HCT116 (cell line): ENCODE results near the gene TMEM119.

Experiments used
- EZH2 ChIP-seq: fragments of 200-600 bp; sonication (generic); IDR thresholded peaks from 2 replicates; pipeline ENCODE4 v1.6.1; 2017; ENCODE audit warnings: antibody characterized with exemption, mixed run types
- EZH2phosphoT487 ChIP-seq: fragments of 200-600 bp; IDR thresholded peaks from 2 replicates; pipeline ENCODE4 v1.6.1; 2018; ENCODE audit warnings: antibody characterized with exemption, borderline replicate concordance
- POLR2A ChIP-seq: IDR thresholded peaks from 2 replicates; pipeline ENCODE4 v1.7.0; 2011; ENCODE audit warnings: borderline replicate concordance; ENCODE audit not compliant: insufficient read depth, insufficient read length; ENCODE audit errors: extremely low read depth
- POLR2AphosphoS5 ChIP-seq: IDR thresholded peaks from 2 replicates; pipeline ENCODE4 v1.6.1; 2011; ENCODE audit warnings: mild to moderate bottlenecking, low read depth, low read length, moderate library complexity
- SP1 ChIP-seq: IDR thresholded peaks from 2 replicates; pipeline ENCODE4 v1.6.1; 2012; ENCODE audit warnings: low read depth
- SRF ChIP-seq: IDR thresholded peaks from 2 replicates; pipeline ENCODE4 v1.6.1; 2012; ENCODE audit warnings: low read depth
- YY1 ChIP-seq: IDR thresholded peaks from 2 replicates; pipeline ENCODE4 v1.6.1; 2011; ENCODE audit warnings: low read length, low read depth, moderate library complexity, mild to moderate bottlenecking; ENCODE audit not compliant: insufficient replicate concordance; ENCODE audit errors: extremely low read depth
- TF ChIP-seq, protein P1 (sequence below), 3 experiments: fragments of 200-600 bp in 1 of 3; sonication (generic) in 1 of 3; IDR thresholded peaks in 2 of 3; conservative IDR thresholded peaks in 1 of 3; 2 replicates each; pipeline ENCODE4 v1.5.1; 2012 to 2017; ENCODE audit warnings: low read depth in 2 of 3, low read length in 2 of 3, antibody characterized with exemption in 1 of 3, borderline replicate concordance in 1 of 3, control low read depth in 1 of 3, mild to moderate bottlenecking in 1 of 3, mixed read lengths in 1 of 3, mixed run types in 1 of 3, moderate library complexity in 1 of 3; ENCODE audit not compliant: insufficient read depth in 1 of 3
- TF ChIP-seq, protein P2 (sequence below): IDR thresholded peaks from 2 replicates; pipeline ENCODE4 v1.6.1; 2012

DNA sequence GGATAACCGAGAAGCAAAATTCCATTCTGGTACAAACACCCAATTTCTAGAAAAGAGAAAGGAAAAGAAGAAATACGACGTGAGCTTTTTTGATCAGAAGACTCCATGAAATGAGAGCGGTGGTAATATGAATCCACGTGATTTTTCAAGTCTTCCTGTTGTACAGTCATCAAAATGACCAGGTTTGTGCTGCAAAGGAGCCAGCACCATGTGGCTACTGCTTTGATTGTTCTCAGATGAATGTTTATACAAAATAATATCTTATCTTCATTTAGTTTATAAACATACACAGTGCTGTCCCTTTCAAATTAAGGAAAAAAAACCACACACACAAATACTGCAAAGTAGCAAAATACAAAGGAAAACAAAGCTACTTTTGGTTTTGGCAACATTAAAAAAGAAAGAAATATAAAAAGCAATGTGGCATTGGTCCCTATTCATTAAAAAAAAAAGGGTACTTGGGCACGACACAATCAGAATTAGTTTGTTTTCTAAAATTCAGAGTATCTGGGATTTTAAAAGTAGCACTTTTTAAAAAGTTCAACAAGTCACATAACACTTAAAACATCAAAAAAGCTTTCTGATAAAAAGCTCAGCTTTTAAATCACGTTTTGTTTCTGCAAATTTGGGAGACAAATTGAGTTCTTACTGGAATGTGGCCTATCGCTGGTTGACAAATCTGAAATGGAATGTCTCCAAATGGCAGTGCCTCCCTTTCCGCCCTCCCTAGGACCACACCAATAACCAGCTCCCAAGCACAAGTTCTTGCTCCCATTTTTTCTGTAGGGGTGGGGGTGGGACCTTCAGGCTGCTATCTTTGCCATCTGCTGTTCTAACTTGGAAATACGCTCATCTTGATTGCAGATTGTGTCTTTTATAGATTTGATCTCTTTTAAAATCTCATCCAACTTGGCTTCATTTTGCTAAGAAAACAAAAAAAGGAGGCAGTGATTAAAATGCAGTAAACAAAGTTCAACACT is 49.0 kb upstream of the TMEM119 start:
- TF ChIP-seq POLR2AphosphoS5 (no peak), POLR2A (no peak), EZH2phosphoT487 (no peak), SP1 (no peak), SRF (no peak), EZH2 (no peak), YY1 (no peak)
- TF ChIP-seq, protein P1, sequence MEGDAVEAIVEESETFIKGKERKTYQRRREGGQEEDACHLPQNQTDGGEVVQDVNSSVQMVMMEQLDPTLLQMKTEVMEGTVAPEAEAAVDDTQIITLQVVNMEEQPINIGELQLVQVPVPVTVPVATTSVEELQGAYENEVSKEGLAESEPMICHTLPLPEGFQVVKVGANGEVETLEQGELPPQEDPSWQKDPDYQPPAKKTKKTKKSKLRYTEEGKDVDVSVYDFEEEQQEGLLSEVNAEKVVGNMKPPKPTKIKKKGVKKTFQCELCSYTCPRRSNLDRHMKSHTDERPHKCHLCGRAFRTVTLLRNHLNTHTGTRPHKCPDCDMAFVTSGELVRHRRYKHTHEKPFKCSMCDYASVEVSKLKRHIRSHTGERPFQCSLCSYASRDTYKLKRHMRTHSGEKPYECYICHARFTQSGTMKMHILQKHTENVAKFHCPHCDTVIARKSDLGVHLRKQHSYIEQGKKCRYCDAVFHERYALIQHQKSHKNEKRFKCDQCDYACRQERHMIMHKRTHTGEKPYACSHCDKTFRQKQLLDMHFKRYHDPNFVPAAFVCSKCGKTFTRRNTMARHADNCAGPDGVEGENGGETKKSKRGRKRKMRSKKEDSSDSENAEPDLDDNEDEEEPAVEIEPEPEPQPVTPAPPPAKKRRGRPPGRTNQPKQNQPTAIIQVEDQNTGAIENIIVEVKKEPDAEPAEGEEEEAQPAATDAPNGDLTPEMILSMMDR (IDR thresholded peaks at IDR 0.05 in 2 of 3, conservative IDR thresholded peaks at IDR 0.05 in 1 of 3; ENCODE audit: borderline replicate concordance in 1 of 3, insufficient read depth in 1 of 3, low read depth in 2 of 3, low read length in 2 of 3): peak in 2 of 3 experiments; percentile 22 to 32; a peak in 4 of 6 replicates
- TF ChIP-seq, protein P2, sequence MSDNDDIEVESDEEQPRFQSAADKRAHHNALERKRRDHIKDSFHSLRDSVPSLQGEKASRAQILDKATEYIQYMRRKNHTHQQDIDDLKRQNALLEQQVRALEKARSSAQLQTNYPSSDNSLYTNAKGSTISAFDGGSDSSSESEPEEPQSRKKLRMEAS: no peak
